Sigmoid colon (tissue), 4 donors: ENCODE measurements around the gene GFER.

Experiments
- EP300 ChIP-seq, 4 donors: sonication (generic); formaldehyde crosslinking; IDR thresholded peaks; one replicate each; pipeline ENCODE4 v1.6.1; 2017; ENCODE audit warnings: antibody characterized with exemption in 4 of 4
- POLR2A ChIP-seq, 2 donors: fragments of 450-650 bp; IDR thresholded peaks; one replicate each; pipeline ENCODE4 v1.6.1; 2016; ENCODE audit warnings: antibody characterized with exemption in 2 of 2, mild to moderate bottlenecking in 2 of 2, moderate library complexity in 2 of 2
- POLR2AphosphoS5 ChIP-seq, 4 donors: sonication (generic); formaldehyde crosslinking; IDR thresholded peaks; one replicate each; pipeline ENCODE4 v1.6.1; 2017; ENCODE audit warnings: antibody characterized with exemption in 4 of 4
- TF ChIP-seq, protein P1 (sequence below), 4 experiments: fragments of 450-650 bp in 3 of 4; fragments of 200-600 bp in 1 of 4; IDR thresholded peaks; one replicate each; pipeline ENCODE4 v1.5.1; 2016 to 2019; ENCODE audit warnings: antibody characterized with exemption in 4 of 4, mild to moderate bottlenecking in 3 of 4, moderate library complexity in 2 of 4

DNA sequence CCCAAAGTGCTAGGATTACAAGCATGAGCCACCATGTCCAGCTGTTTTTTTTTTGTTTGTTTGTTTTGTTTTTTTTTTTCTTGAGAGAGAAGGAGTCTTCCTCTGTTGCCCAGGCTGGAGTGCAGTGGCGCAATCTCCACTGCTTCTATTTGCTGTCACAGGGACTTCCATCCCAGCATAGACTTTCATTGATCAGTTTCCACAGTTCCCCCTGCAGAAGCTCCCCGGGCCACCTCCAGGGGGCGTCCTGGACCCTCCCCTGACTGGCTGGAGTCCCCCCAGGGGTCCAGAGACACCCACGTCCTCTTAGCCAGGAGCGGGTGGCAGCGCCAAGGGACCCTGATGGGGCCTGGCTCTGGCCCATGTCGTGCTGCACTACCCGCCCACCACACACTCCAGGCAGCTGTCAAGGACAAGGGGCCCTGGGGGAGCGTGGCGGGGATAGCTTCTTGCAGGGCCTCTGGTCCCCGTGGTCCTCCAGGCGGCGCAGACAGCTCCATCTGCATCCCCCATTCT lies 32.5 kb downstream of the GFER start:
- TF ChIP-seq, protein P1, sequence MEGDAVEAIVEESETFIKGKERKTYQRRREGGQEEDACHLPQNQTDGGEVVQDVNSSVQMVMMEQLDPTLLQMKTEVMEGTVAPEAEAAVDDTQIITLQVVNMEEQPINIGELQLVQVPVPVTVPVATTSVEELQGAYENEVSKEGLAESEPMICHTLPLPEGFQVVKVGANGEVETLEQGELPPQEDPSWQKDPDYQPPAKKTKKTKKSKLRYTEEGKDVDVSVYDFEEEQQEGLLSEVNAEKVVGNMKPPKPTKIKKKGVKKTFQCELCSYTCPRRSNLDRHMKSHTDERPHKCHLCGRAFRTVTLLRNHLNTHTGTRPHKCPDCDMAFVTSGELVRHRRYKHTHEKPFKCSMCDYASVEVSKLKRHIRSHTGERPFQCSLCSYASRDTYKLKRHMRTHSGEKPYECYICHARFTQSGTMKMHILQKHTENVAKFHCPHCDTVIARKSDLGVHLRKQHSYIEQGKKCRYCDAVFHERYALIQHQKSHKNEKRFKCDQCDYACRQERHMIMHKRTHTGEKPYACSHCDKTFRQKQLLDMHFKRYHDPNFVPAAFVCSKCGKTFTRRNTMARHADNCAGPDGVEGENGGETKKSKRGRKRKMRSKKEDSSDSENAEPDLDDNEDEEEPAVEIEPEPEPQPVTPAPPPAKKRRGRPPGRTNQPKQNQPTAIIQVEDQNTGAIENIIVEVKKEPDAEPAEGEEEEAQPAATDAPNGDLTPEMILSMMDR (IDR thresholded peaks at IDR 0.05), result no peak
- TF ChIP-seq POLR2AphosphoS5 (IDR thresholded peaks at IDR 0.05) (no peak), POLR2A (IDR thresholded peaks at IDR 0.05) (no peak), EP300 (IDR thresholded peaks at IDR 0.05) (no peak)
